HCT116 (cell line): ENCODE results near the gene SETD5.

Experiments used
- CEBPB ChIP-seq: IDR thresholded peaks from 2 replicates; pipeline ENCODE4 v1.6.1; 2012; ENCODE audit warnings: low read depth
- CTCF ChIP-seq, 3 experiments: fragments of 200-600 bp in 1 of 3; sonication (generic) in 1 of 3; IDR thresholded peaks in 2 of 3; conservative IDR thresholded peaks in 1 of 3; 2 replicates each; pipeline ENCODE4 v1.5.1; 2012 to 2017; ENCODE audit warnings: low read depth in 2 of 3, low read length in 2 of 3, antibody characterized with exemption in 1 of 3, borderline replicate concordance in 1 of 3, control low read depth in 1 of 3, mild to moderate bottlenecking in 1 of 3, mixed read lengths in 1 of 3, mixed run types in 1 of 3, moderate library complexity in 1 of 3; ENCODE audit not compliant: insufficient read depth in 1 of 3
- JUND ChIP-seq: IDR thresholded peaks from 2 replicates; pipeline ENCODE4 v1.6.1; 2012
- POLR2A ChIP-seq: IDR thresholded peaks from 2 replicates; pipeline ENCODE4 v1.7.0; 2011; ENCODE audit warnings: borderline replicate concordance; ENCODE audit not compliant: insufficient read depth, insufficient read length; ENCODE audit errors: extremely low read depth
- YY1 ChIP-seq: IDR thresholded peaks from 2 replicates; pipeline ENCODE4 v1.6.1; 2011; ENCODE audit warnings: low read length, low read depth, moderate library complexity, mild to moderate bottlenecking; ENCODE audit not compliant: insufficient replicate concordance; ENCODE audit errors: extremely low read depth

GRCh38 chr3:9408546-9408945 lies 11.1 kb downstream of the SETD5 start:
- TF ChIP-seq CTCF (IDR thresholded peaks at IDR 0.05 in 2 of 3, conservative IDR thresholded peaks at IDR 0.05 in 1 of 3; ENCODE audit: borderline replicate concordance in 1 of 3, insufficient read depth in 1 of 3, low read depth in 2 of 3, low read length in 2 of 3) (no peak), POLR2A (no peak), JUND (no peak), CEBPB (no peak), YY1 (no peak)
